Middle frontal gyrus (tissue), 1 donor: ENCODE results near the gene GNB3.
"Not testable (repeated sequence)": the region's sequence is repeated elsewhere in the genome, so short reads cannot be mapped to it uniquely, and the experiment has no call there.

ENCODE experiments used
- DNase-seq: peaks from one replicate; pipeline ENCODE4 v3.0.0-alpha.2; 2015; ENCODE audit warnings: low spot score; ENCODE audit errors: extremely low spot score

GNB3 gene

GRCh38 chr12:6860116-6860515 lies 19.4 kb downstream of the GNB3 start:
- no peak for DNase-seq

- no peak for DNase-seq
Observed at GRCh38 chr12:6860942-6861341, 20.2 kb downstream of the GNB3 start.

GRCh38 chr12:6861391-6861790 lies 20.7 kb downstream of the GNB3 start:
- no peak for DNase-seq

GRCh38 chr12:6863033-6863432 lies 22.3 kb downstream of the GNB3 start:
- no peak for DNase-seq

- no peak for DNase-seq
Observed at GRCh38 chr12:6863586-6864321, 23.0 kb downstream of the GNB3 start.

GRCh38 chr12:6865307-6865706 lies 24.6 kb downstream of the GNB3 start:
- DNase-seq, result not testable (repeated sequence)

GRCh38 chr12:6866163-6866919 lies 25.6 kb downstream of the GNB3 start:
- DNase-seq, result no peak

- no peak for DNase-seq
Observed at GRCh38 chr12:6866920-6867412, 26.2 kb downstream of the GNB3 start.

GRCh38 chr12:6867413-6868210 lies 26.9 kb downstream of the GNB3 start, which contains the start of gene TPI1:
TPI1 (plus strand) TSS chr12:6867531; CDS start chr12:6867567, 36 bp downstream.
- peak; percentile 55 for DNase-seq

GRCh38 chr12:6868211-6869048 lies 27.7 kb downstream of the GNB3 start:
- DNase-seq, result no peak

- DNase-seq, result peak; percentile 40
Observed at GRCh38 chr12:6869049-6870021, 28.6 kb downstream of the GNB3 start.

GRCh38 chr12:6870304-6870703 lies 29.6 kb downstream of the GNB3 start:
- DNase-seq, result not testable (repeated sequence)

- no peak for DNase-seq
Observed at GRCh38 chr12:6871052-6871957, 30.6 kb downstream of the GNB3 start.

- peak; percentile 71 for DNase-seq
Observed at GRCh38 chr12:6872073-6873048, 31.6 kb downstream of the GNB3 start.

- DNase-seq, result peak; percentile 81
Observed at GRCh38 chr12:6873094-6874014, 32.6 kb downstream of the GNB3 start, which contains the start of gene SPSB2. SPSB2 (minus strand) TSS chr12:6873303; CDS start chr12:6872901, 402 bp downstream.

- DNase-seq, result not testable (repeated sequence)
Observed at GRCh38 chr12:6874015-6874368, 33.3 kb downstream of the GNB3 start.
